Measurements from ENCODE around the gene MYO1F.

The MYO1F gene

DNA sequence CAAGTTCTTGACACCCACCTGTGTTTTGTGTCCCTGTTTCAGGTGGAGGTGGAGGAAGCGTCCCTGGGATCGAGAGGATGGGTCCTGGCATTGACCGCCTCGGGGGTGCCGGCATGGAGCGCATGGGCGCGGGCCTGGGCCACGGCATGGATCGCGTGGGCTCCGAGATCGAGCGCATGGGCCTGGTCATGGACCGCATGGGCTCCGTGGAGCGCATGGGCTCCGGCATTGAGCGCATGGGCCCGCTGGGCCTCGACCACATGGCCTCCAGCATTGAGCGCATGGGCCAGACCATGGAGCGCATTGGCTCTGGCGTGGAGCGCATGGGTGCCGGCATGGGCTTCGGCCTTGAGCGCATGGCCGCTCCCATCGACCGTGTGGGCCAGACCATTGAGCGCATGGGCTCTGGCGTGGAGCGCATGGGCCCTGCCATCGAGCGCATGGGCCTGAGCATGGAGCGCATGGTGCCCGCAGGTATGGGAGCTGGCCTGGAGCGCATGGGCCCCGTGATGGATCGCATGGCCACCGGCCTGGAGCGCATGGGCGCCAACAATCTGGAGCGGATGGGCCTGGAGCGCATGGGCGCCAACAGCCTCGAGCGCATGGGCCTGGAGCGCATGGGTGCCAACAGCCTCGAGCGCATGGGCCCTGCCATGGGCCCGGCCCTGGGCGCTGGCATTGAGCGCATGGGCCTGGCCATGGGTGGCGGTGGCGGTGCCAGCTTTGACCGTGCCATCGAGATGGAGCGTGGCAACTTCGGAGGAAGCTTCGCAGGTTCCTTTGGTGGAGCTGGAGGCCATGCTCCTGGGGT lies 91.5 kb downstream of the MYO1F start:
- Histone ChIP-seq H3K27me3 (ENCODE audit: insufficient read depth, poor library complexity, severe bottlenecking) (no peaks in the 10 kb centered on the region), H3K4me3 (replicated peaks; ENCODE audit: insufficient read depth, low read length) (no peak overlapping the region), H3K27ac (replicated peaks) (peak overlapping the region; percentile 83)
- DNase-seq (ENCODE audit: low read depth in 1 of 2, low spot score in 1 of 2) = no peak
- TF ChIP-seq GABPA (IDR thresholded peaks at IDR 0.05; ENCODE audit: low read depth) (no peak), SPI1 (IDR thresholded peaks at IDR 0.05; ENCODE audit: borderline replicate concordance, low read depth) (no peak), POLR2AphosphoS5 (IDR thresholded peaks at IDR 0.05; ENCODE audit: low read depth) (no peak)
- TF ChIP-seq, protein P1, sequence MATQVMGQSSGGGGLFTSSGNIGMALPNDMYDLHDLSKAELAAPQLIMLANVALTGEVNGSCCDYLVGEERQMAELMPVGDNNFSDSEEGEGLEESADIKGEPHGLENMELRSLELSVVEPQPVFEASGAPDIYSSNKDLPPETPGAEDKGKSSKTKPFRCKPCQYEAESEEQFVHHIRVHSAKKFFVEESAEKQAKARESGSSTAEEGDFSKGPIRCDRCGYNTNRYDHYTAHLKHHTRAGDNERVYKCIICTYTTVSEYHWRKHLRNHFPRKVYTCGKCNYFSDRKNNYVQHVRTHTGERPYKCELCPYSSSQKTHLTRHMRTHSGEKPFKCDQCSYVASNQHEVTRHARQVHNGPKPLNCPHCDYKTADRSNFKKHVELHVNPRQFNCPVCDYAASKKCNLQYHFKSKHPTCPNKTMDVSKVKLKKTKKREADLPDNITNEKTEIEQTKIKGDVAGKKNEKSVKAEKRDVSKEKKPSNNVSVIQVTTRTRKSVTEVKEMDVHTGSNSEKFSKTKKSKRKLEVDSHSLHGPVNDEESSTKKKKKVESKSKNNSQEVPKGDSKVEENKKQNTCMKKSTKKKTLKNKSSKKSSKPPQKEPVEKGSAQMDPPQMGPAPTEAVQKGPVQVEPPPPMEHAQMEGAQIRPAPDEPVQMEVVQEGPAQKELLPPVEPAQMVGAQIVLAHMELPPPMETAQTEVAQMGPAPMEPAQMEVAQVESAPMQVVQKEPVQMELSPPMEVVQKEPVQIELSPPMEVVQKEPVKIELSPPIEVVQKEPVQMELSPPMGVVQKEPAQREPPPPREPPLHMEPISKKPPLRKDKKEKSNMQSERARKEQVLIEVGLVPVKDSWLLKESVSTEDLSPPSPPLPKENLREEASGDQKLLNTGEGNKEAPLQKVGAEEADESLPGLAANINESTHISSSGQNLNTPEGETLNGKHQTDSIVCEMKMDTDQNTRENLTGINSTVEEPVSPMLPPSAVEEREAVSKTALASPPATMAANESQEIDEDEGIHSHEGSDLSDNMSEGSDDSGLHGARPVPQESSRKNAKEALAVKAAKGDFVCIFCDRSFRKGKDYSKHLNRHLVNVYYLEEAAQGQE (IDR thresholded peaks at IDR 0.05; ENCODE audit: insufficient replicate concordance, low read depth) = no peak
- TF ChIP-seq, protein P2, sequence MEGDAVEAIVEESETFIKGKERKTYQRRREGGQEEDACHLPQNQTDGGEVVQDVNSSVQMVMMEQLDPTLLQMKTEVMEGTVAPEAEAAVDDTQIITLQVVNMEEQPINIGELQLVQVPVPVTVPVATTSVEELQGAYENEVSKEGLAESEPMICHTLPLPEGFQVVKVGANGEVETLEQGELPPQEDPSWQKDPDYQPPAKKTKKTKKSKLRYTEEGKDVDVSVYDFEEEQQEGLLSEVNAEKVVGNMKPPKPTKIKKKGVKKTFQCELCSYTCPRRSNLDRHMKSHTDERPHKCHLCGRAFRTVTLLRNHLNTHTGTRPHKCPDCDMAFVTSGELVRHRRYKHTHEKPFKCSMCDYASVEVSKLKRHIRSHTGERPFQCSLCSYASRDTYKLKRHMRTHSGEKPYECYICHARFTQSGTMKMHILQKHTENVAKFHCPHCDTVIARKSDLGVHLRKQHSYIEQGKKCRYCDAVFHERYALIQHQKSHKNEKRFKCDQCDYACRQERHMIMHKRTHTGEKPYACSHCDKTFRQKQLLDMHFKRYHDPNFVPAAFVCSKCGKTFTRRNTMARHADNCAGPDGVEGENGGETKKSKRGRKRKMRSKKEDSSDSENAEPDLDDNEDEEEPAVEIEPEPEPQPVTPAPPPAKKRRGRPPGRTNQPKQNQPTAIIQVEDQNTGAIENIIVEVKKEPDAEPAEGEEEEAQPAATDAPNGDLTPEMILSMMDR (IDR thresholded peaks at IDR 0.05; ENCODE audit: insufficient read depth, low read length) = no peak

DNA sequence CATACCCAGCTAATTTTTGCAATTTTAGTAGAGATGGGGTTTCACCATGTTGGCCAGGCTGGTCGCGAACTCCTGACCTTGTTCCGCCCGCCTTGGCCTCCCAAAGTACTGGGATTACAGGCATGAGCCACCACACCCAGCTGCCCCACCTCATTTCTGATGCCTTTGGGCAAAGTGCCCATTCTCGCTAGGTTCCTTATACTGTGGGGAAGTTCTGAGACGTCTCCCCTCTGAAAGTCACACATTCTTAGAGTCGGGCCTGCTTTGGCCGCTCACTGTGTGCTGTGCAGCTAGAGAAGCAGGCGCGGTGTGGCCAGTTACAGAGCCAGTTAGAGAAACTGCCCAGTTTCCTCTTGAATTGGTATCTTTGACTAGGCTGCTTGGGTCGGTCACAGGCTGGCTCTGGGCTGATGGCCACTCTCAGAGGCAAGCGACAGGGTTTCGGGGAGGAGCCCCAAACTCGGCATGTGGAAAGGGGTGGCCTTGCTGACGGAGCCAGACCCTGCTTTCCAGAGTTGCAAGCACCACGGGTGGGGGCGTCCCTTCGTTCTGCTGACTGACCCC lies 92.8 kb downstream of the MYO1F start:
- DNase-seq (ENCODE audit: low read depth in 1 of 2, low spot score in 1 of 2) = peak in 1 of 2 experiments; percentile 92
- Histone ChIP-seq H3K4me3 (replicated peaks; ENCODE audit: insufficient read depth, low read length) (no peak overlapping the region), H3K27me3 (ENCODE audit: insufficient read depth, poor library complexity, severe bottlenecking) (no peaks in the 10 kb centered on the region), H3K27ac (replicated peaks) (peak overlapping the region; percentile 83)
- TF ChIP-seq, protein P1 (IDR thresholded peaks at IDR 0.05; ENCODE audit: insufficient replicate concordance, low read depth) = no peak
- TF ChIP-seq POLR2AphosphoS5 (IDR thresholded peaks at IDR 0.05; ENCODE audit: low read depth) (0 out of 2 replicates have a peak, but pooled peaks have one; percentile 17), SPI1 (IDR thresholded peaks at IDR 0.05; ENCODE audit: borderline replicate concordance, low read depth) (peak; percentile 41; the same call in 1 of the 2 replicates)
- TF ChIP-seq, protein P2 (IDR thresholded peaks at IDR 0.05; ENCODE audit: insufficient read depth, low read length) = no peak

DNA sequence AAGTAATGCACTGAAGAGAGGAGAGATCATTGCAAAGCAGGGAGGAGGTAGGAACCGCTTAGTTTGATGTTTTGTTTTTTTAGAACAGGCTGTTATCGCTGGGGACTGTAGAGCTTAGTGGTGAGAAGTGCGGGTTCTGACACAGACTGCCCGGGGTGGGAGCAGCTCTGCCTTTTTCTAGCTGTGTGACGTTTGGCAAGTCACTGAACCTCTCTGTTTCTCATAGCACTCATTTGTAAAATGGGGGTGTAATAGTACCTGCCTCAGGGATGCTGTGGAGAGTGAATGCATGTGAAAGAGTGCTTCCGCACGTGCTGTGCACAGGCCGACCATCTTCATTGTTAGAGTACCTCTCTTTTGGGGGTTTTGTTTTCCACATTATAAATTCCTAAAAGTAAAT lies 94.1 kb downstream of the MYO1F start:
- Histone ChIP-seq H3K27ac (replicated peaks) (no peak overlapping the region), H3K27me3 (ENCODE audit: insufficient read depth, poor library complexity, severe bottlenecking) (no peaks in the 10 kb centered on the region), H3K4me3 (replicated peaks; ENCODE audit: insufficient read depth, low read length) (no peak overlapping the region)
- DNase-seq (ENCODE audit: low read depth in 1 of 2, low spot score in 1 of 2) = no peak
- TF ChIP-seq POLR2AphosphoS5 (IDR thresholded peaks at IDR 0.05; ENCODE audit: low read depth) (no peak), GABPA (IDR thresholded peaks at IDR 0.05; ENCODE audit: low read depth) (no peak), SPI1 (IDR thresholded peaks at IDR 0.05; ENCODE audit: borderline replicate concordance, low read depth) (no peak)
- TF ChIP-seq, protein P1 (IDR thresholded peaks at IDR 0.05; ENCODE audit: insufficient replicate concordance, low read depth) = no peak
- TF ChIP-seq, protein P2 (IDR thresholded peaks at IDR 0.05; ENCODE audit: insufficient read depth, low read length) = no peak
